HCT116 (cell line): ENCODE results near the gene CELF4. TPM values are rescaled to one million over a fixed set of nuclear protein-coding genes. Genes with fewer than 3 reads are reported as not detected.

Experiments used
- ATAC-seq: fragments of 200-7000 bp; cut with Tn5 transposase; 2 replicates; pipeline ENCODE4 v1.9.1; 2020; ENCODE audit warnings: mild to moderate bottlenecking, moderate library complexity
- BruUV-seq: library from RNA; stranded (reverse); fragments of 400-500 nt; replicated peaks from 2 replicates; lab custom pipeline; 2021; lab: Mats Ljungman, UMichigan
- CTCF ChIA-PET: fragments of 300-600 bp; sonication (Branson Sonifier 250); formaldehyde crosslinking; loops from one replicate; lab custom pipeline; 2021; ENCODE audit warnings: antibody characterized with exemption; lab: Charles Lee
- POLR2A ChIA-PET: fragments of 300-600, 350-600 bp; sonication (Branson Sonifier 250); formaldehyde crosslinking; loops from one replicate; lab custom pipeline; 2021; ENCODE audit warnings: antibody characterized with exemption; lab: Charles Lee
- RAD21 ChIA-PET, 2 experiments: fragments of 300-600 bp; sonication (Branson Sonifier 250); formaldehyde crosslinking; loops; one replicate each; lab custom pipeline; 2023; ENCODE audit warnings: low total read pairs in 2 of 2; ENCODE audit not compliant: uncharacterized antibody in 2 of 2, unreplicated experiment in 2 of 2, low non-redundant PET in 1 of 2; lab: Charles Lee
- DNase-seq: peaks from one replicate; pipeline ENCODE4 v3.0.0-alpha.2; 2010; ENCODE audit warnings: low read depth, low spot score
- H2AFZ ChIP-seq: fragments of 200-600 bp; shearing (Covaris generic), sonication (generic); 2 replicates; pipeline ENCODE4 v1.6.1; 2017; ENCODE audit warnings: low read depth, mixed run types, mixed read lengths, antibody characterized with exemption, low read length; ENCODE audit not compliant: poor library complexity, severe bottlenecking
- H3K27ac ChIP-seq: 2 replicates; pipeline ENCODE4 v1.5.1; 2012; ENCODE audit warnings: low read depth, low read length
- H3K27me3 ChIP-seq: fragments of 200-600 bp; sonication (generic); 2 replicates; pipeline ENCODE4 v1.6.1; 2016; ENCODE audit warnings: mixed run types, low read length, mixed read lengths; ENCODE audit not compliant: insufficient read depth
- H3K36me3 ChIP-seq, 2 experiments: fragments of 200-500 bp in 1 of 2; fragments of 200-600 bp in 1 of 2; sonication (Bioruptor generic) in 1 of 2; sonication (generic) in 1 of 2; 2 replicates each; pipeline versions ENCODE4 v1.5.1 to v1.6.1; 2014 to 2016; ENCODE audit warnings: low read length in 2 of 2, inconsistent platforms in 1 of 2, mixed read lengths in 1 of 2, mixed run types in 1 of 2; ENCODE audit not compliant: insufficient read depth in 2 of 2, control insufficient read depth in 1 of 2
- H3K4me1 ChIP-seq, 2 experiments: fragments of 200-600 bp in 1 of 2; sonication (generic) in 1 of 2; 2 replicates each; pipeline versions ENCODE4 v1.5.1 to v1.6.1; 2012 to 2017; ENCODE audit warnings: low read length in 2 of 2, inconsistent platforms in 1 of 2, mild to moderate bottlenecking in 1 of 2, mixed read lengths in 1 of 2, mixed run types in 1 of 2, moderate library complexity in 1 of 2; ENCODE audit not compliant: insufficient read depth in 2 of 2, control insufficient read depth in 1 of 2
- H3K4me2 ChIP-seq: fragments of 200-600 bp; sonication (generic); 2 replicates; pipeline ENCODE4 v1.6.1; 2017; ENCODE audit warnings: mixed run types, low read length, mixed read lengths
- H3K4me3 ChIP-seq, 2 experiments: fragments of 200-600 bp in 1 of 2; sonication (generic) in 1 of 2; replicated peaks in 1 of 2; 2 replicates each; pipeline ENCODE4 v1.5.1; 2011 to 2016; ENCODE audit warnings: low read length in 2 of 2, control low read depth in 1 of 2, low read depth in 1 of 2, mild to moderate bottlenecking in 1 of 2, mixed read lengths in 1 of 2, mixed run types in 1 of 2
- H3K79me2 ChIP-seq: fragments of 200-600 bp; sonication (generic); 2 replicates; pipeline ENCODE4 v1.6.1; 2017; ENCODE audit warnings: mild to moderate bottlenecking, mixed run types, low read length, moderate library complexity, mixed read lengths; ENCODE audit not compliant: insufficient read depth
- H3K9ac ChIP-seq: fragments of 200-600 bp; sonication (generic); 2 replicates; pipeline ENCODE4 v1.6.1; 2016; ENCODE audit warnings: low read length, mixed read lengths
- H3K9me2 ChIP-seq: fragments of 200-600 bp; sonication (generic), shearing (Covaris generic); 2 replicates; pipeline ENCODE4 v1.6.1; 2017; ENCODE audit warnings: mixed run types, mild to moderate bottlenecking, moderate library complexity; ENCODE audit not compliant: insufficient read depth
- H3K9me3 ChIP-seq, 2 experiments: fragments of 200-500 bp in 1 of 2; fragments of 200-600 bp in 1 of 2; sonication (Bioruptor generic) in 1 of 2; sonication (generic) in 1 of 2; 2 replicates each; pipeline ENCODE4 v1.6.1; 2014 to 2017; ENCODE audit warnings: low read length in 2 of 2, mixed read lengths in 2 of 2, inconsistent platforms in 1 of 2, low read depth in 1 of 2, mild to moderate bottlenecking in 1 of 2, mixed run types in 1 of 2, moderate library complexity in 1 of 2; ENCODE audit not compliant: control insufficient read depth in 1 of 2, insufficient read depth in 1 of 2
- H4K20me1 ChIP-seq: fragments of 200-600 bp; sonication (generic), shearing (Covaris generic); 2 replicates; pipeline ENCODE4 v1.6.1; 2017; ENCODE audit warnings: mixed run types, mild to moderate bottlenecking, moderate library complexity; ENCODE audit not compliant: insufficient read depth
- CBX3 ChIP-seq: IDR thresholded peaks from 2 replicates; pipeline ENCODE4 v1.6.1; 2012; ENCODE audit warnings: low read depth
- EGR1 ChIP-seq: IDR thresholded peaks from 2 replicates; pipeline ENCODE4 v1.6.1; 2012; ENCODE audit warnings: low read depth
- ELF1 ChIP-seq: IDR thresholded peaks from 2 replicates; pipeline ENCODE4 v1.6.1; 2012; ENCODE audit warnings: low read depth, borderline replicate concordance
- FOSL1 ChIP-seq: IDR thresholded peaks from 2 replicates; pipeline ENCODE4 v1.6.1; 2012; ENCODE audit warnings: low read depth
- JUND ChIP-seq: IDR thresholded peaks from 2 replicates; pipeline ENCODE4 v1.6.1; 2012
- POLR2AphosphoS5 ChIP-seq: IDR thresholded peaks from 2 replicates; pipeline ENCODE4 v1.6.1; 2011; ENCODE audit warnings: mild to moderate bottlenecking, low read depth, low read length, moderate library complexity
- REST ChIP-seq: IDR thresholded peaks from 2 replicates; pipeline ENCODE4 v1.6.1; 2012; ENCODE audit warnings: low read depth
- ZFX ChIP-seq: fragments of 450-650 bp; IDR thresholded peaks from 2 replicates; pipeline ENCODE4 v1.6.1; 2017
- ZNF274 ChIP-seq: fragments of 200-500 bp; sonication (Bioruptor generic); IDR thresholded peaks from 2 replicates; pipeline ENCODE4 v1.6.1; 2014; ENCODE audit warnings: mild to moderate bottlenecking, low read depth, low read length, inconsistent platforms
- intact Hi-C: fragments of 100-400 bp; cut with micrococcal nuclease; formaldehyde crosslinking; loops from 2 replicates; pipeline ENCODE4 v1.10.0; 2022
- total RNA-seq: library from RNA; stranded (reverse); gene quantifications from one replicate; pipeline ENCODE4 v1.2.1, GENCODE V29; 2021; ENCODE audit not compliant: unreplicated experiment

The CELF4 gene
- total RNA-seq, 1 experiment from 2014 or later: not detected

- Histone ChIP-seq H3K27me3 (peaks cover 6% of the 10 kb centered on the region; the same call in 1 of the 2 replicates), H2AFZ (no peak overlapping the region), H3K4me3 (no peak overlapping the region), H3K36me3 (no peaks in the 10 kb centered on the region), H4K20me1 (no peaks in the 10 kb centered on the region), H3K9me3 (no peaks in the 10 kb centered on the region), H3K4me2 (no peak overlapping the region)
- CTCF ChIA-PET: no interaction called here
- no TSS peak for BruUV-seq
- DNase-seq: no peak
- POLR2A ChIA-PET: no interaction called here
- intact Hi-C loops: no loop called here
- no peak for ATAC-seq
- no peak for TF ChIP-seq REST
- no peak for TF ChIP-seq ZNF274
- TF ChIP-seq JUND: no peak
- no peak for TF ChIP-seq EGR1
- TF ChIP-seq POLR2AphosphoS5: no peak
- TF ChIP-seq ELF1: no peak
- TF ChIP-seq CBX3: no peak
- no peak for TF ChIP-seq FOSL1
- no peak for TF ChIP-seq ZFX
- TF ChIP-seq, all 23 proteins: peak for 0
- H3K27ac ChIP-seq: no peak overlapping the region
- H3K9ac ChIP-seq: no peak overlapping the region
- RAD21 ChIA-PET: no interaction called here
- H3K4me1 ChIP-seq: peaks cover 13% of the 10 kb centered on the region in 2 experiments
- H3K79me2 ChIP-seq: no peaks in the 10 kb centered on the region
- no peaks in the 10 kb centered on the region for H3K9me2 ChIP-seq
Observed at GRCh38 chr18:37297106-37297505, 268.5 kb downstream of the CELF4 start.
